NCI-H345 treated with DMSO at 0.1 percent for 48 hours (cell line): ENCODE data around the gene ADD3.
"Not testable (repeated sequence)": the region's sequence is repeated elsewhere in the genome, so short reads cannot be mapped to it uniquely, and the experiment has no call there.

Experiments used
- DNase-seq: peaks from one replicate; lab custom pipeline; 2025; ENCODE audit not compliant: unreplicated experiment; lab: John Stamatoyannopoulos, UW

Gene ADD3

DNA sequence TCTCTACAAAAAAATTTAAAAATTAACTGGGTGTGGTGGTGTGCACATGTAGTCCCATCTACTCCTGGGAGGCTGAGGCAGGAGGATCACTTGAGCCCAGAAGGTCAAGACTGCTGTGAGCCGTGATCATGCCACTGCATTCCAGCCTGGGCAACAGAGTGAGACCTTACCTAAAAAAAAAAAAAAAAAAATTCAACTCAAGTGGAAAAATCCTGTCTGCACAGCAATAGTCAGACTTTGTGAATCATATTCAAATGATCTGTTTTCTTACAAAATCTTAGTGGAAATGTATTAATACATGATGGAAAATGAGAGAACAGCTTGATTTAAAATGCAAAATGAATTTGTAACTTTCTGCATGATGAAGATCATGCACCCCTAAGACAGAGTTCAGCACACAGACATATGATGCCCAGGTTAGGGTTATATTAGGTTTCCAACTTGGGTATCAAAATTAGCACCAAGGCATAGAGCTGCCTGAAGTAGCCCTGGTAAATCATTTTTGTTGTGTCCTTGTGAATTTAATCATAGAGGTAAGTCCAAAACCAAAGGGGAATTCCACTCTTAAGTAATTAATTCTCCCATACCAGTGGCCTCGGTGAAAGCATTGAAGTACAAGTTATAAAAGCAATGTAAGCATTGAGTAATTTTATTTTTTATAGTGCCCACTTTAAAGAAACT lies 93.8 kb downstream of the ADD3 start:
- DNase-seq: no peak

DNA sequence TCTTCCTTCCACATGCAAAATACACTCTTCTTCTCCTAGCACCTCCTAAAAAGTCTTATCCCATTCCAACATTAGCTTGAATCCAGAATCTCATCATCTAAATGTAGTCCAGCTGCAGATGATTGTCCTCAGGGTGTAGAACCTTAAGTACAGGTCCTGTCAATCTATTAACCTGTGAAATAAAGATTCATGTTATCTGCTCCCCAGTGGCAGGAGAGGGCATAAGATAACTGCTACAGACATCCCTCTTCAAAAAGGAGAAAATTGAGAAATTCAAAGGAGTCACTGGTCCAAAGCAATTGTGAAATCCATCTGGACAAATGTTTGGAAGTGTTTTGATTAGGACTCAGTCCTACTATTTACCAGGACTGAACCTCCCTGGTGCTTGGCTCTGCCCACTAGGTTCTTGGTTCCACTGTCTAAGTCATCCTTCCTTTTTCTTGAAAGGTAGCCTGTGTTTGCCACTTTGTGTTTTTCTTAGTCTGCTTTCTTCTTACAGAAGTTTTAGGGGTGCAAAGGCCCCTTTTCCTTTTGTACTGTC lies 96.2 kb downstream of the ADD3 start:
- DNase-seq: no peak

GRCh38 chr10:110105873-110106272 lies 98.1 kb downstream of the ADD3 start:
- DNase-seq: no peak

GRCh38 chr10:110107430-110107829 lies 99.6 kb downstream of the ADD3 start:
- DNase-seq: no peak

- DNase-seq: no peak
These were observed 100.1 kb downstream of the ADD3 start for GRCh38 chr10:110107887-110108286.

DNA sequence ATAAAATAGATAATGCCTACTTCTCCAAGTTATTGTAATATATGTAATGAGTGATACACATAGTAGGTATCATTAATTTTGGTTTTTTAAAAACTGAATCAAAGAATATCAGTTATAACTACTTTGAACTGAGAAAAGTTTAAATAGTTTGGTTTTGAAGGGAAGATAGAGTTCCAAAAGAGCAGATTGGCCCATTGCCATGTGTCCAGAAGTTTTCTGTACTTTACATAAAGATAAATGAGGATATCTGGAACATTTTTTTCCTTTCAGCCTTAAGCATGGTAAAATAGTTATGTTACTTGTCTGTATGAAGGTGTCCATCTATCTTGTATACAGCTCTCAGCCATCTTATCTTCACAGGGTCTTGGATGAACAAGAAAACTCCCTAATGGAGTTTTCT lies 101.7 kb downstream of the ADD3 start:
- DNase-seq: no peak

DNA sequence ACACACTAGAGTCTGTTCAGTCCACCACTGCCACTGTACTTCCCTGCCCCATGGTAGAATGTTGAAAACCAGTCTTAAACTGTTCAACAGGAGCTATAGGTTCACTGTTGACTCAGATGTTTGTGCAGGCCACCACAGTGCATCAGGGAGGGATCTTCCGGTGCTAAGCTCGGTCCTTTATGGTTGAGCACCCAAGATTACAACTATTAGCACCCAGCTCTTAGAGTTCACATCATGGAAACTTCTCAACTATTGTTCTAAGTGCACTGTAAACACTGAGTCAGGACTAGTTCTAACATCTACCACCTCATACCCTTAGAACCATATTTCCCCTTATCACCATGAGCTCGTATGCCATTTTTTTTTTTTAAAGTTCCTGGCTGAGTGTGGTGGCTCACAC lies 102.6 kb downstream of the ADD3 start:
- no peak for DNase-seq

GRCh38 chr10:110113670-110114337 lies 106.0 kb downstream of the ADD3 start:
- DNase-seq: no peak

GRCh38 chr10:110114668-110115067 lies 106.9 kb downstream of the ADD3 start:
- not testable (repeated sequence) for DNase-seq

GRCh38 chr10:110115784-110116520 lies 108.2 kb downstream of the ADD3 start:
- no peak for DNase-seq

- DNase-seq: no peak
These were observed 111.3 kb downstream of the ADD3 start for GRCh38 chr10:110118891-110119621.

- DNase-seq: no peak
These were observed 115.8 kb downstream of the ADD3 start for GRCh38 chr10:110123594-110123993.

DNA sequence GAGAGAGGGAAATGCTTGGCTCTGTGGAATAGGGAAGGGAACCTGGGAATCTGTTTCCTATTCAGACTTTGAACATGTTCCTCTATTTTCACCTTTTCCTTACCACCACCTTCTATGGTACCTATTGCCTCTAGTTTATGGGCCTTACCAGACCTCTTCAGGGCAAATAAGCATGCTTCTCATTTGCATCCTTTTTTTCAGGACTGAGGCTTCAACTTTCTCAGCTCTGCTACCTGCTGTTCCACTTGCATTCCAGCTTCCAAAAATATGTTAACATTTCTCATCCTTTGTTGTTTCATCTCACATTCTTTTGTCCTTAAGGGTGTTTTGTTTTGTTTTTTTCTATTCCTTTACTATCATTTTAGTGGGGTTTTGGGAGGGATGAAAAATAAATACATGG lies 121.7 kb downstream of the ADD3 start:
- no peak for DNase-seq

DNA sequence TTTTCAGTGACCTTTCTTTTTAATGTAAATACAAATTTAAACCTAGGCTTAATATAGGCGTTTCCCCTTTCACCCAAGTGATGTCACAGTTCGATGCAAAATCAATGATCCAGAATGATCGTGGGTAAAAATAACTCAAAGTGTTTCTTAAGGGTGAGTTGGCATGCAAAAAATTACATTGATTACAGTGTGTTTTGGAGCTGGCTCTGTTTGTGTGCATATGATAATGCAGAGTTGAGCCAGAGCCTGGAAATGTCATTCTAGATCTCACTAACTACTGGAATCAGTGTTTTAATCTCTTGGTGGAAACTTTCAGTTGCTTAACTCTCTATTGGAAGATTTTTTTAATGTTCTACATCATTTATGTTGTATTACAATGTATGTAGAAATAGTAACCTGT lies 127.1 kb downstream of the ADD3 start:
- no peak for DNase-seq

DNA sequence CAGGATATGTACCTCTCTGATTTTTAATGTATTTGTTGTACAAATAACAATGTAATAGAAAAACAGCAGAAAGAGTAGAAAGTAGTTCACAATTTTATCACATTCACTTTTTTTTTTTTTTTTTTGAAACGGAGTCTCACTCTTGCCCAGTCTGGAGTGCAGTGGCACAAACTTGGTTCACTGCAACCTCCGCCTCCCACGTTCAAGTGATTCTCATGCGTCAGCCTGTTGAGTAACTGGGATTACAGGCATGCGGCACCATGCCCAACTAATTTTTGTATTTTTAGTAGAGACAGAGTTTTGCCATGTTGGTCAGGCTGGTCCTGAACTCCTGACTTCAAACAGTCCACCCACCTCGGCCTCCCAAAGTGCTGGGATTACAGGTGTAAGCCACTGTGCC lies 128.1 kb downstream of the ADD3 start:
- DNase-seq: not testable (repeated sequence)

DNA sequence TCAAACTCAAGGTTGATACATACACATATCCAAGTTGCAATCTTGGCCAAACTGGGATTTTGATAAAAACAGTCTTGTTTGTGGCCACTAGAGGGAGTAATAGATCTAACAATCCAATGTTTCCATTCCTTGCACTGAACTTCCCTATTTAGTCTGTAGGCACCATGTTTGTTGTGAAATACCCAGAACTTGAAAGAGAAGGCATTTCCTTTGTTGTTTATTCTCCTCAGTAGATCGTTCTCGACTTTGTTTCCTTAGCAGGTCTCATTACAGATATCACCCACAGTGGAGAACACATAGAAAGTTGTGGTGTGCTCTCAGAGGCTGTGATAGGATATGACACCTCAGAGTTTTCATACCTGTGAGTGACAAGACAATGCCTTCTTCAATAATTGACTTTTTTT lies 129.4 kb downstream of the ADD3 start:
- DNase-seq: peak; percentile 42

DNA sequence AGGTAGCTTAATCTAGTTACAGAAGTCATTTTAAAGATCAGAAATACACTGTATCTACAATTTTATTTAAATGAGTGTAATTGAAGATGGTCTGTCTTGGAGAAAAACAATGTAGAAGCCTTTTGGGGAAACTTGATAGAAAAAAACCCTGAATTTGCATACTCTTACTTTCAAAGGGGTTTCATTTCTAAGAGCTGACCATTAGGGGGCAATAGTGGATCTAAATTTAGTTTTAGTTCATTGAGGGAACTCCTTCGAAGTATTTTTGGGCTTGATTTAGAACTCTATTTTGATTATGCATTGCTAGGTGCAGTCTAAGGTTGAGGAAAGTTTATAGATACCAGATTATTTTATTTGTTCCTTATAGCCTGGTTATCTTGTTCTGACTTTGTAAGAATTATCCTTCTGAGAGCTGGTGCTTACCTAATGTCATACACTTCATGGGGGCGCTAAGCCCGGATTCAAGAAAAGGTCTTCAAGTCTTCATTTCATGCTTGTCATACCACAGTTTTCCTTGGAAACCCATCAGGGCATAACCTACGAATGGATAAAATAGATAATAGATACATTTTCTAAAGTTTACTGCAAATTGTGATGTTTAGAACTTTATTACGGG lies 130.5 kb downstream of the ADD3 start:
- peak; percentile 11 for DNase-seq

DNA sequence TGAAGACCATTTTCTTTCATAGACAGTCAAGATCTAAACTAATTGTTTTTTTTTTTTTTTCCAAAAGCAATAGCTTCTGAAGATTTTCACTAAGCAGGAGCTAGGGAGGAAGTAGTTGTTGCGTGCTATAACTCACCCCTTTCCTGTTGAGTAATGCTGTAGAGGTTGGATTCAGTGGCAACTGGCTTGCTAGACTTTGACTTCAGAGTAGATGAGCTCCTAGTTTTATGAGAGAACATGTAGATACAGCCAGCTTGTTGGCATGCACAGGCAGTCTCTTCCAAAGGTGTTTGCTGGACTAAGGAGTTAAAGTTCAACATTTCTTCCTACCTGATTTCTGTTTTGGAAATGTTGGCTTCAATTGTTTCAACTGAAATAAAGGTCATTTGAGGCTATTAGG lies 133.4 kb downstream of the ADD3 start:
- DNase-seq: no peak

- no peak for DNase-seq
These were observed 134.3 kb downstream of the ADD3 start for GRCh38 chr10:110141871-110142635.

- no peak for DNase-seq
These were observed 135.2 kb downstream of the ADD3 start for GRCh38 chr10:110142965-110143364.
